Measurements from ENCODE around the gene TENT4A. TPM values are rescaled to one million over a fixed set of nuclear protein-coding genes. Genes with fewer than 3 reads are reported as not detected.

TENT4A gene
- total RNA-seq, 1 experiment from 2014 or later, result 51.7 TPM

GRCh38 chr5:6760686-6761085 is 47.5 kb downstream of the TENT4A start:
- Histone ChIP-seq H3K4me3 (ENCODE audit: low read depth, low read length, poor library complexity, severe bottlenecking) (no peak overlapping the region), H3K4me1 (ENCODE audit: insufficient read depth, low read length, poor library complexity, severe bottlenecking) (peaks cover 1% of the 10 kb centered on the region), H3K27me3 (replicated peaks; ENCODE audit: insufficient read depth, low read depth, low read length, poor library complexity) (no peaks in the 10 kb centered on the region), H3K27ac (ENCODE audit: low read depth, low read length, poor library complexity, severe bottlenecking) (no peak overlapping the region), H3K9me3 (ENCODE audit: low read depth, low read length, poor library complexity, severe bottlenecking) (no peaks in the 10 kb centered on the region), H3K36me3 (ENCODE audit: insufficient read depth, low read length, poor library complexity, severe bottlenecking) (peaks cover 22% of the 10 kb centered on the region)
- TF ChIP-seq EZH2 (IDR thresholded peaks at IDR 0.05; ENCODE audit: borderline replicate concordance, low read depth, low read length, poor library complexity, severe bottlenecking), result no peak
- TF ChIP-seq CTCF (conservative IDR thresholded peaks at IDR 0.05; ENCODE audit: low read depth, low read length), result no peak
- no TSS peak for BruUV-seq (replicated peaks)
- ChIA-PET CTCF (no interaction called here), POLR2A (ENCODE audit: low non-redundant PET) (no interaction called here)
- DNase-seq (ENCODE audit: low spot score), result no peak
- intact Hi-C loops (cut with micrococcal nuclease; ENCODE audit: unreplicated experiment), result loop anchor here (10.0 kb wide), 2 partner anchors 634 to 994 kb away; partner anchors contain the start of gene ADCY2

GRCh38 chr5:6761333-6761732 is 48.1 kb downstream of the TENT4A start:
- Histone ChIP-seq H3K27me3 (replicated peaks; ENCODE audit: insufficient read depth, low read depth, low read length, poor library complexity) (no peaks in the 10 kb centered on the region), H3K4me3 (ENCODE audit: low read depth, low read length, poor library complexity, severe bottlenecking) (no peak overlapping the region), H3K4me1 (ENCODE audit: insufficient read depth, low read length, poor library complexity, severe bottlenecking) (peaks cover 7% of the 10 kb centered on the region), H3K27ac (ENCODE audit: low read depth, low read length, poor library complexity, severe bottlenecking) (no peak overlapping the region), H3K9me3 (ENCODE audit: low read depth, low read length, poor library complexity, severe bottlenecking) (no peaks in the 10 kb centered on the region), H3K36me3 (ENCODE audit: insufficient read depth, low read length, poor library complexity, severe bottlenecking) (peaks cover 15% of the 10 kb centered on the region)
- intact Hi-C loops (cut with micrococcal nuclease; ENCODE audit: unreplicated experiment), result loop anchor here (10.0 kb wide), 2 partner anchors 633 to 993 kb away; partner anchors contain the start of gene ADCY2
- no peak for DNase-seq (ENCODE audit: low spot score)
- BruUV-seq (replicated peaks), result no TSS peak
- POLR2A ChIA-PET (ENCODE audit: low non-redundant PET), result no interaction called here
- CTCF ChIA-PET, result no interaction called here
- no peak for TF ChIP-seq CTCF (conservative IDR thresholded peaks at IDR 0.05; ENCODE audit: low read depth, low read length)
- no peak for TF ChIP-seq EZH2 (IDR thresholded peaks at IDR 0.05; ENCODE audit: borderline replicate concordance, low read depth, low read length, poor library complexity, severe bottlenecking)

- BruUV-seq (replicated peaks), result no TSS peak
Observed at GRCh38 chr5:6762116-6762515, 48.9 kb downstream of the TENT4A start.

More at GRCh38 chr5:6762116-6762515, 48.9 kb downstream of the TENT4A start:
- no peaks in the 10 kb centered on the region for H3K27me3 ChIP-seq (replicated peaks; ENCODE audit: insufficient read depth, low read depth, low read length, poor library complexity)
- no peak for DNase-seq (ENCODE audit: low spot score)
- ChIA-PET CTCF (no interaction called here), POLR2A (ENCODE audit: low non-redundant PET) (no interaction called here)
- H3K9me3 ChIP-seq (ENCODE audit: low read depth, low read length, poor library complexity, severe bottlenecking), result no peaks in the 10 kb centered on the region
- no peak overlapping the region for H3K27ac ChIP-seq (ENCODE audit: low read depth, low read length, poor library complexity, severe bottlenecking)
- peaks cover 7% of the 10 kb centered on the region for H3K4me1 ChIP-seq (ENCODE audit: insufficient read depth, low read length, poor library complexity, severe bottlenecking)
- peaks cover 7% of the 10 kb centered on the region for H3K36me3 ChIP-seq (ENCODE audit: insufficient read depth, low read length, poor library complexity, severe bottlenecking)
- intact Hi-C loops (cut with micrococcal nuclease; ENCODE audit: unreplicated experiment), result loop anchor here (10.0 kb wide), 2 partner anchors 633 to 993 kb away; partner anchors contain the start of gene ADCY2
- TF ChIP-seq CTCF (conservative IDR thresholded peaks at IDR 0.05; ENCODE audit: low read depth, low read length) (no peak), EZH2 (IDR thresholded peaks at IDR 0.05; ENCODE audit: borderline replicate concordance, low read depth, low read length, poor library complexity, severe bottlenecking) (no peak)
- H3K4me3 ChIP-seq (ENCODE audit: low read depth, low read length, poor library complexity, severe bottlenecking), result no peak overlapping the region
